Suprapubic skin (tissue), 4 donors: ENCODE measurements around the gene DCTN5. TPM values are rescaled to one million over a fixed set of nuclear protein-coding genes. Genes with fewer than 3 reads are reported as not detected.
"Not testable (repeated sequence)": the region's sequence is repeated elsewhere in the genome, so short reads cannot be mapped to it uniquely, and the experiment has no call there.

Experiments
- DNase-seq, 2 donors: peaks; one replicate each; pipeline ENCODE4 v3.0.0-alpha.2; 2019; ENCODE audit warnings: low spot score in 2 of 2
- H3K27ac ChIP-seq: fragments of 200-600 bp; sonication (generic); one replicate; pipeline ENCODE4 v1.5.1; 2019
- H3K27me3 ChIP-seq: fragments of 200-600 bp; sonication (generic); one replicate; pipeline ENCODE4 v1.5.1; 2019
- H3K36me3 ChIP-seq: fragments of 200-600 bp; sonication (generic); one replicate; pipeline ENCODE4 v1.5.1; 2019
- H3K4me1 ChIP-seq: fragments of 200-600 bp; sonication (generic); one replicate; pipeline ENCODE4 v1.5.1; 2019
- H3K4me3 ChIP-seq: fragments of 200-600 bp; sonication (generic); one replicate; pipeline ENCODE4 v1.5.1; 2019; ENCODE audit warnings: mild to moderate bottlenecking
- H3K9me3 ChIP-seq: fragments of 200-600 bp; sonication (generic); one replicate; pipeline ENCODE4 v1.5.1; 2019
- EP300 ChIP-seq: sonication (generic); formaldehyde crosslinking; IDR thresholded peaks from one replicate; pipeline ENCODE4 v1.6.1; 2017; ENCODE audit warnings: antibody characterized with exemption
- POLR2A ChIP-seq, 2 donors: fragments of 450-650 bp; IDR thresholded peaks; one replicate each; pipeline ENCODE4 v1.6.1; 2017; ENCODE audit warnings: antibody characterized with exemption in 2 of 2, mild to moderate bottlenecking in 2 of 2, moderate library complexity in 2 of 2
- POLR2AphosphoS5 ChIP-seq, 3 donors: sonication (generic); formaldehyde crosslinking; IDR thresholded peaks; one replicate each; pipeline ENCODE4 v1.6.1; 2017; ENCODE audit warnings: antibody characterized with exemption in 3 of 3
- WGBS: methylation state at CpG from one replicate; pipeline ENCODE4 v1.1.5; 2018; 5-methylcytosine and 5-hydroxymethylcytosine counted together
- total RNA-seq, 4 donors: library from RNA; depleted of rRNA; stranded (reverse); fragments of >200 nt; gene quantifications; one replicate each; pipeline ENCODE4 v1.1.0, GENCODE V29; 2016
- TF ChIP-seq, protein P1 (sequence below), 2 donors: fragments of 200-600 bp in 1 of 2; fragments of 450-650 bp in 1 of 2; sonication (generic) in 1 of 2; IDR thresholded peaks; one replicate each; pipeline ENCODE4 v1.5.1; 2016 to 2019; ENCODE audit warnings: antibody characterized with exemption in 2 of 2, mild to moderate bottlenecking in 1 of 2, moderate library complexity in 1 of 2

DCTN5 gene
- total RNA-seq, 4 donors from 2014 or later = 45.8 to 52.0 (median 48.8) TPM

GRCh38 chr16:23712976-23713375 lies 71.7 kb downstream of the DCTN5 start, which contains the start of gene ERN2:
ERN2 (minus strand) TSS chr16:23713222; CDS start chr16:23713187, 35 bp downstream.
- no peak within 1 kb of the TSS for H3K27ac ChIP-seq
- no peaks in the 10 kb centered on the region for H3K9me3 ChIP-seq
- no peaks in the 10 kb centered on the region for H3K36me3 ChIP-seq
- DNase-seq = peak in 1 of 2 donors; percentile 70
- no CpG with 5 or more reads among the region's 37 CpGs for WGBS
- peak within 1 kb of the TSS; percentile 12 for H3K4me3 ChIP-seq
- peaks cover 37% of the 10 kb centered on the region for H3K27me3 ChIP-seq
- TF ChIP-seq POLR2A (IDR thresholded peaks at IDR 0.05) = no peak
- TF ChIP-seq, protein P1, sequence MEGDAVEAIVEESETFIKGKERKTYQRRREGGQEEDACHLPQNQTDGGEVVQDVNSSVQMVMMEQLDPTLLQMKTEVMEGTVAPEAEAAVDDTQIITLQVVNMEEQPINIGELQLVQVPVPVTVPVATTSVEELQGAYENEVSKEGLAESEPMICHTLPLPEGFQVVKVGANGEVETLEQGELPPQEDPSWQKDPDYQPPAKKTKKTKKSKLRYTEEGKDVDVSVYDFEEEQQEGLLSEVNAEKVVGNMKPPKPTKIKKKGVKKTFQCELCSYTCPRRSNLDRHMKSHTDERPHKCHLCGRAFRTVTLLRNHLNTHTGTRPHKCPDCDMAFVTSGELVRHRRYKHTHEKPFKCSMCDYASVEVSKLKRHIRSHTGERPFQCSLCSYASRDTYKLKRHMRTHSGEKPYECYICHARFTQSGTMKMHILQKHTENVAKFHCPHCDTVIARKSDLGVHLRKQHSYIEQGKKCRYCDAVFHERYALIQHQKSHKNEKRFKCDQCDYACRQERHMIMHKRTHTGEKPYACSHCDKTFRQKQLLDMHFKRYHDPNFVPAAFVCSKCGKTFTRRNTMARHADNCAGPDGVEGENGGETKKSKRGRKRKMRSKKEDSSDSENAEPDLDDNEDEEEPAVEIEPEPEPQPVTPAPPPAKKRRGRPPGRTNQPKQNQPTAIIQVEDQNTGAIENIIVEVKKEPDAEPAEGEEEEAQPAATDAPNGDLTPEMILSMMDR (IDR thresholded peaks at IDR 0.05) = no peak
- no peak for TF ChIP-seq POLR2AphosphoS5 (IDR thresholded peaks at IDR 0.05)
- no peak for TF ChIP-seq EP300
- peaks cover 3% of the 10 kb centered on the region for H3K4me1 ChIP-seq

DNA sequence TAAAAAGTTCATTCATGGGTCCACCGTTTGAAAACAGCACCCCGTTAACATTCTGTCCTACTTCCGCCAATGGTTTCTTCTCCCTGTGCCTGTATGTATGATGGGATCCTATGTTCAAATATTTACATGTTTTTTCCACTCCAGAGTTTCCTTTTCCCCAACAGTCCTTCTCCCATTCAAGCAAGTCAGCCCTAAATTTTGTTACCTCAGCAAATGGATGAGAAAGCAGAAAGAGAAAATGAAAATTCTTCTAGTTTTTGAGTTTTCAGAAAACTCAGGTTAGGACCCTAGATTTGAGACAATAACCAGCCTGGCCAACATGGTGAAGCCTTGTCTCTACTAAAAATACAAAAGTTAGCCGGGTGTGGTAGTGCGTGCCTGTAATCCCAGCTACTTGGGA lies 75.2 kb downstream of the DCTN5 start:
- no peak for TF ChIP-seq POLR2A (IDR thresholded peaks at IDR 0.05)
- no peak for TF ChIP-seq EP300
- TF ChIP-seq POLR2AphosphoS5 (IDR thresholded peaks at IDR 0.05) = no peak
- TF ChIP-seq, protein P1 (IDR thresholded peaks at IDR 0.05) = no peak
- Histone ChIP-seq H3K4me3 (no peak overlapping the region), H3K9me3 (no peaks in the 10 kb centered on the region), H3K4me1 (peaks cover 3% of the 10 kb centered on the region), H3K27me3 (peaks cover 30% of the 10 kb centered on the region), H3K36me3 (no peaks in the 10 kb centered on the region), H3K27ac (no peak overlapping the region)
- 85% methylated on average over 5 of the region's 5 CpGs for WGBS
- no peak for DNase-seq

DNA sequence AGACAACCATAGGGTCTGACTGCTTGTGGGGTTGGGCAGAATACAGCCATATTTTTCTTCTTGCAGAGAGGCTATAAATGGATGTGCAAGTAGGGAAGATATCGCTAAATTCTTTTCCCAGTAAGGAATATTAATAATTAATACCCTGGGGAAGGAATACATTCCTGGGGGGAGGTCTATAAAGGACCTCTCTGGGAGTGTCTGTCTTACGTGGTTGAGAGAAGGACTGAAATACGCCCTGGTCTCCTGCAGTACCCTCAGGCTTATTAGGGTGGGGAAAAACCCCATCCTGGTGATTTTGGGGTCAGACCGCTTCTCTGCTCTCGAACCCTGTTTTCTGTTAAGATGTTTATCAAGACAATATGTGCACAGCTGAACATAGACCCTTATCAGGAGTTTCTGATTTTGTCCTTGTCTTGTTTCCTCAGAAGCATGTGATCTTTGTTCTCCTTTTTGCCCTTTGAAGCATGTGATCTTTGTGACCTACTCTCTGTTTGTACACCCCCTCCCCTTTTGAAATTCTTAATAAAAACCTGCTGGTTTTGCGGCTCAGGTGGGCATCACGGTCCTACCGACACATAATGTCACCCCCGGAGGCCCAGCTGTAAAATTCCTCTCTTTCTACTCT lies 81.5 kb downstream of the DCTN5 start:
- H3K27me3 ChIP-seq, H3K27ac ChIP-seq, DNase-seq, H3K4me1 ChIP-seq, H3K9me3 ChIP-seq, H3K4me3 ChIP-seq, H3K36me3 ChIP-seq: not testable (repeated sequence)
- WGBS = 80% methylated on average over 9 of the region's 9 CpGs

- Histone ChIP-seq H3K36me3 (no peaks in the 10 kb centered on the region), H3K4me3 (no peak overlapping the region), H3K4me1 (no peaks in the 10 kb centered on the region), H3K9me3 (peaks cover 5% of the 10 kb centered on the region), H3K27ac (no peak overlapping the region), H3K27me3 (no peaks in the 10 kb centered on the region)
- TF ChIP-seq POLR2A (IDR thresholded peaks at IDR 0.05) = no peak
- TF ChIP-seq POLR2AphosphoS5 (IDR thresholded peaks at IDR 0.05) = no peak
- TF ChIP-seq, protein P1 (IDR thresholded peaks at IDR 0.05) = no peak
- no peak for TF ChIP-seq EP300
- 80% methylated on average over 8 of the region's 8 CpGs for WGBS
- no peak for DNase-seq
Measured at GRCh38 chr16:23724096-23724784, 83.0 kb downstream of the DCTN5 start.

DNA sequence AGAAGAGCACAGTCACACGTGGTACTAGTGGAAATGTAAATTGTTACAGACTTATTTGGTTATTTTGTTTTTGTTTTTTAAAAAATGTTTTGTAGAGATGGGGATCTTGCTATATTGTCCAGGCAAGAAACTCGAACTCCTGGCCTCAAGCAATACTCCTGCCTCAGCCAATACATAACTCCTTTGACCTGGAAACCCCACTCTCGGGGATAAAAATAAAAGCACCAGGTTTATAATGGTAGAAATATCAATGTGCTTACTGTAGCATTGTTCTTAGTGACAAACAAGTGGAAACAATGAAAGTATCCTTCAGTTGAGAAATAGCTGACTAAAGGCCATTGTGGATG lies 83.5 kb downstream of the DCTN5 start:
- peaks cover 5% of the 10 kb centered on the region for H3K9me3 ChIP-seq
- H3K4me3 ChIP-seq = no peak overlapping the region
- WGBS = 65% methylated on average over 3 of the region's 3 CpGs
- no peaks in the 10 kb centered on the region for H3K27me3 ChIP-seq
- TF ChIP-seq POLR2AphosphoS5 (IDR thresholded peaks at IDR 0.05) = no peak
- no peak for TF ChIP-seq POLR2A (IDR thresholded peaks at IDR 0.05)
- no peak for TF ChIP-seq EP300
- TF ChIP-seq, protein P1 (IDR thresholded peaks at IDR 0.05) = no peak
- H3K4me1 ChIP-seq = no peaks in the 10 kb centered on the region
- H3K27ac ChIP-seq = no peak overlapping the region
- DNase-seq = no peak
- H3K36me3 ChIP-seq = no peaks in the 10 kb centered on the region
